NCI-H2081 treated with DMSO at 0.1 percent for 48 hours (cell line): ENCODE data around the gene CDKAL1.
"Not testable (repeated sequence)": the region's sequence is repeated elsewhere in the genome, so short reads cannot be mapped to it uniquely, and the experiment has no call there.

ENCODE experiments used
- DNase-seq: peaks from one replicate; lab custom pipeline; 2025; lab: John Stamatoyannopoulos, UW

The CDKAL1 gene

GRCh38 chr6:20708367-20709124 lies 174.3 kb downstream of the CDKAL1 start:
- no peak for DNase-seq

- DNase-seq: no peak
Observed at GRCh38 chr6:20709451-20709850, 175.2 kb downstream of the CDKAL1 start.

- DNase-seq: no peak
Observed at GRCh38 chr6:20710341-20710740, 176.1 kb downstream of the CDKAL1 start.

- no peak for DNase-seq
Observed at GRCh38 chr6:20711518-20711917, 177.3 kb downstream of the CDKAL1 start.

- DNase-seq: no peak
Observed at GRCh38 chr6:20712011-20712410, 177.8 kb downstream of the CDKAL1 start.

- no peak for DNase-seq
Observed at GRCh38 chr6:20715135-20715806, 181.0 kb downstream of the CDKAL1 start.

GRCh38 chr6:20716865-20717264 lies 182.6 kb downstream of the CDKAL1 start:
- DNase-seq: no peak

GRCh38 chr6:20717743-20718142 lies 183.5 kb downstream of the CDKAL1 start:
- no peak for DNase-seq

GRCh38 chr6:20718705-20719653 lies 184.7 kb downstream of the CDKAL1 start:
- no peak for DNase-seq

- no peak for DNase-seq
Observed at GRCh38 chr6:20719980-20720379, 185.7 kb downstream of the CDKAL1 start.

GRCh38 chr6:20721121-20721520 lies 186.9 kb downstream of the CDKAL1 start:
- not testable (repeated sequence) for DNase-seq

- DNase-seq: no peak
Observed at GRCh38 chr6:20722455-20722854, 188.2 kb downstream of the CDKAL1 start.

GRCh38 chr6:20723236-20723635 lies 189.0 kb downstream of the CDKAL1 start:
- DNase-seq: no peak

- no peak for DNase-seq
Observed at GRCh38 chr6:20724443-20725190, 190.4 kb downstream of the CDKAL1 start.

GRCh38 chr6:20725235-20725634 lies 191.0 kb downstream of the CDKAL1 start:
- not testable (repeated sequence) for DNase-seq

GRCh38 chr6:20729086-20729485 lies 194.8 kb downstream of the CDKAL1 start:
- DNase-seq: no peak

GRCh38 chr6:20732362-20732761 lies 198.1 kb downstream of the CDKAL1 start:
- not testable (repeated sequence) for DNase-seq

- no peak for DNase-seq
Observed at GRCh38 chr6:20732896-20733295, 198.6 kb downstream of the CDKAL1 start.

GRCh38 chr6:20737912-20738311 lies 203.7 kb downstream of the CDKAL1 start:
- DNase-seq: no peak

- no peak for DNase-seq
Observed at GRCh38 chr6:20740088-20740487, 205.8 kb downstream of the CDKAL1 start.

GRCh38 chr6:20740727-20741126 lies 206.5 kb downstream of the CDKAL1 start:
- DNase-seq: no peak

GRCh38 chr6:20741490-20741889 lies 207.2 kb downstream of the CDKAL1 start:
- no peak for DNase-seq
